GM21786 (cell line): ENCODE results near the gene GABRD.

ENCODE experiments used
- ATAC-seq: cut with Tn5 transposase; IDR thresholded peaks from one replicate; pipeline ENCODE4 v1.9.1; 2021; ENCODE audit not compliant: unreplicated experiment

GABRD gene

DNA sequence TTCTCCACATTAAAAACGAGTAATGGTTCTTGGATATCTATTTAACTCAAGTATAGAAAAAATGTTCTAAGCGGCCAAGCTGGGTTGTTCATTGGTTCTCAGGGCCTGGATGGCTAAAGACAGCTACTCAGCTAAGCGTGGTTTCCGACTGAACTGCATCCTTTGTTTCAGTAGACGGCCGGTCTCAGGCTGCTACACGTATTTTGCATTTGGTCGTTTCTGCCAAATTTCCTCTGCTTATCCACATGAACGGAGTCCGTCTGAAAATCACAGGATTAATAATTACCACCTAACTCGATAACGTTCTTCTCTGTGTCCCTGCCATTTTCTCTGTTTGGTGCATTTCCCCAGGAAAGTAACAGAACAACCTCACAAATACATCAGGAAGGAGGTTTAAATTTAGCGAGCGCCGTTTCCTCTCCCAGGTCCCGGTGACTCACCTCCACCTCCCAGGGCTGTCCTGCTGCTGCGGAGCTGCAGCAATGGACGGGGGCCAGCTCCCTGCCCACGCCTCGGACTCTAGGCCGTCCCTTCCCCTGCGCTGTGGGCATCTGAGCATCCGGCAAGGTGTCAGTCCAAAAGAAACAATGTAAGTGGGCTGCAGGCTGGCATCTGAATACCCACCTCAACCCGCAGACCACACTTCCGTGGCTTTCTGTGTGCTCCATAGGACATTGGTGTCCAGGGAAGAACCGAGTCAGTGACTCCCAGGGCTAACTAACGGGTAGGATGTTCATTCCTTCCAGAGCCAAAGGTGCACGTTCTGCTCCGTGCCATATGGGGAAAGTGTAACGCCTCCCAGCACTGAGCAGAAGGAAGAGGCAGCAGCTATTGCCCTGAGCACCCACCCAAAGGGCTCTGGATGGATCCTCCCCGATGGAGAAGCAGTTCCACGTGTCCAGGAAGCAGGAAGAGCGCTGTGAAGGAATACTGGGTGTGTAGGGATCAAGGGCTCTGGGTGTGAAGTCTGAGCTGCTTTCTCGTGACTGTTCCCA is 4.1 kb upstream of the GABRD start:
- ATAC-seq = no peak

- no peak for ATAC-seq
Observed at GRCh38 chr1:2016123-2016522, 3.0 kb upstream of the GABRD start.

DNA sequence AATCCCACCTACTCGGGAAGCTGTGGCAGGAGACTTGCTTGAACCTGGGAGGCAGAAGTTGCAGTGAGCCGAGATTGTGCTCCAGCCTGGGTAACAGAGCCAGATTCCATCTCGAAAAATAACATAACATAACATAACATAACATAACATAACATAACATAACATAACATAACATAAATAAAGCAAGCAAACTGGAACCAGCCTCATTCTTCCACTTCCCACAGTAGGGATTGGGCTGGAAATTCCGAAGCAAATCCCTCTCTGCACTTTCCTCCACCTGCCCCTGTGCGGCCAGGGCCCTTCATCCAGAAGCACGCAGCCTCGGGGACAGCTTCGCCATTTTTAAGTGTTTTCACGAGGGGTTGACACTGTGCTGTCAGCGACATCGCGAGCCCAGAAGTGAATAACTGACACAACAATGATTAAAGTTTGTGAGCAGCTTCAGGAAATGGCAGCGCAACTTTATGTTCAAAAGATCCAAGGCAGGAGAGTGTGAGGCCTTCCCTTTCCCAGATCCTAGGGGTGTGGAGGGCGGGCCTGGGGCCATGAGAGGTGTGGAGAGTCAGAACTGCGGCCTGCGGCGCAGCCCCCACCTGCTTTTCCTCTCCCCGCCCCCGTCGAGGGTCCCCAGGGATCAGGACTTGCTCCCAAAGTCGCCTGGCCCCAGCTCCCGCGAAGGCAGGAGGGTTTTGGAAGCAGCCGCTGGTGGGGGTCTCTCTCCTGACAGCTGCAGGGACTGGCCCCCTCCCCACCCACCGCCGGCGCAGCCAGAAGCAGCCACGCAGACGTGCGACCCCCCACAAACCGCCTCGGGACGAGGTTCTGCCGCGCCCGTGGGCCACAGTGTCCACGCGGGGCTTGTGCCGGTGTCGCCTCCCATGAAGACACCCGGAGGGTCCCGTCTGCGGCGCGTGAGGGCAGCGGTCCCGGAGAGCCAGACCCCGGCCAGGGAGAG is 651 bp upstream of the GABRD start:
- no peak for ATAC-seq

GRCh38 chr1:2019571-2020309 is 595 bp downstream of the GABRD start:
- no peak for ATAC-seq

GRCh38 chr1:2020310-2020655 is 1.1 kb downstream of the GABRD start:
- no peak for ATAC-seq

GRCh38 chr1:2021550-2021949 is 2.4 kb downstream of the GABRD start:
- no peak for ATAC-seq

- no peak for ATAC-seq
Observed at GRCh38 chr1:2022063-2022770, 3.1 kb downstream of the GABRD start.

DNA sequence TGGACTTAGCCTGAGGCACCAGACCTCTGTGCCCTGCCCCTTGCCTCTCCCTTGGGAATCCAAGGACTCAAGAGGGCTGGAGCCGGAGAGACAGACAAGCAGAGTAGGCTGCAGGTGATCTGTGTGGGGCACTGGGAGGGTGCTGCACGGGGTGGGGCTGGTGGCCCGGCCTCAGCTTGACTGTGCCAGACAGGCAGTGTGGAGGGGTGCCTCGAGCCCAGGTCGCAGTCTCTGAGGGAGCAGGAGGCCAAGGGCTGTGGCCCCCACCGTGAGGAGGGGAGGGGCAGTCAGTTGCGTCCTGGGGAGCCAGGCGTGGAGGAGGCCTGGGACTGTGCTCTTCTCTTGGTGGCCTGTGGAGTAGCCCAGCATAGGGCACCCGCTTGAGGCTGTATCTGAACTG is 4.0 kb downstream of the GABRD start:
- ATAC-seq = no peak

DNA sequence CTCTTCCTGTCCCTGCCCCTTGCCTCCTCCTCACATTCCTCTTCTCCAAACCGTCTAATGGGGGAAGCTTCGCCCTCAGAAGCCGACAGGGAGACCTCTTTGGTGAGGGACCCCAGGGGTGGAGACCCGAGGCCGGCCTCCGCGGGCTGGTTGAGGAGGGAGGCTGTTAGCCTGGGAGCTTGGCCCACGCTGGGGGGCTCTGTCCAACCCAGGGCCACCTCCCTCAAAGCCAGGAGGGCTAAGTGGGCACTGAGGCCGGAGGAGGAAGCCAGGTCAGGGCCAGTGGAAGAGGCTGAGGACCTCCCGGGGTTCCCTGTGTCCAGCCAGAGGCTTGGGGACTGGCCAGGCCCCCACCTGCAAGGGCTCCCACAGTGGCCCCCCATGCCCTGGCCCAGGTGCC is 5.3 kb downstream of the GABRD start:
- ATAC-seq = no peak

DNA sequence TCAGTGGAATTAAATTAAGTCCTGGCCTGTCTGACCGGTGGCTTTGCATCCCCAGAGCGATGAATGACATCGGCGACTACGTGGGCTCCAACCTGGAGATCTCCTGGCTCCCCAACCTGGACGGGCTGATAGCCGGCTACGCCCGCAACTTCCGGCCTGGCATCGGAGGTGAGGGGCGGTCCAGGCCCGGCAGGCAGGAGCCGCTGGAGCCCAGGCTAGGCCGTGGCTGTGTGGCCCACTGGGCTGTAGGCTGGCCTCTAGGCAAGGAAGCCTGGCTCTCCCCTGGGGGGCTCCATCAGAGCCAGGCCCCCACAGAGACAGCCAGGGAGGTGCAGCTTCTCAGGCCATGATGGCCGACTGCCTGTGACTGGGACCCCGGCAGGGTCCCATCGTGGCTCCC is 5.7 kb downstream of the GABRD start:
- ATAC-seq = no peak

- ATAC-seq = no peak
Observed at GRCh38 chr1:2025491-2025981, 6.4 kb downstream of the GABRD start.

DNA sequence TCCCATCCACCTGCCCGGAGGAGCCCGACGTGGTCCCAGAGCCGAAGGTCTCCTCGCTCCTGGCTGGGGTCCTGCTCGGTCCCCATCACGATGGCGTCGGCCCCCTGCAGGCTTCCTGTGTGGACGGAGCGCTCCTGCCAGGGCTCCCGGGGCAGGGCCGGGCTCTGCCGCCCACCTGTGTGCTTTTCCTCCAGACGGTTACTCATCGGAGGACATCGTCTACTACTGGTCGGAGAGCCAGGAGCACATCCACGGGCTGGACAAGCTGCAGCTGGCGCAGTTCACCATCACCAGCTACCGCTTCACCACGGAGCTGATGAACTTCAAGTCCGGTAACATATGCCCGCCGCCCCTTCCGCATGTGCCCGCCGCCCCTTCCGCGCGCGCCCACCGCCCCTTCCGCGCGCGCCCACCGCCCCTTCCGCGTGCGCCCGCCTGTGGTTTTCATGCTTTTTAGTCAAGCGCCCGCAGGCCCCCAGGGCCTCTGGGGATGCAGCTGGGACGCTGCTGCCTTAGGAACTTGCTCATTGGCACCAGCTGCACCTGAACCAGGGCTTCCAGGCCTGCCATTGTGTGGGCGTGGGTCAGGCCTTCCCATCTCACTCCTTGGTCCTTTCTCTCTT is 8.9 kb downstream of the GABRD start:
- no peak for ATAC-seq

GRCh38 chr1:2028870-2029560 is 9.9 kb downstream of the GABRD start:
- ATAC-seq = no peak

DNA sequence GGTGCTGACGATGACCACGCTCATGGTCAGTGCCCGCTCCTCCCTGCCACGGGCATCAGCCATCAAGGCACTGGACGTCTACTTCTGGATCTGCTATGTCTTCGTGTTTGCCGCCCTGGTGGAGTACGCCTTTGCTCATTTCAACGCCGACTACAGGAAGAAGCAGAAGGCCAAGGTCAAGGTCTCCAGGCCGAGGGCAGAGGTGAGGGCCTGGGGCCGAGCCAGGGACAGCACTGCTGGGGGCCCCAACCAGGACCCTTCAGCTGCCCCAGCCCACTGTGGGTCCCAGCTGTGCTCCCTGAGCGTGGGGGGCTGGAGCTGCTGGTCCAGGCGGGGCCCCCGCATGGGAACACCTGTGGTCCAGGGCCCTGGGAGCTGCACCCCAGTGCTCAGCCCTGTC is 10.4 kb downstream of the GABRD start:
- no peak for ATAC-seq

DNA sequence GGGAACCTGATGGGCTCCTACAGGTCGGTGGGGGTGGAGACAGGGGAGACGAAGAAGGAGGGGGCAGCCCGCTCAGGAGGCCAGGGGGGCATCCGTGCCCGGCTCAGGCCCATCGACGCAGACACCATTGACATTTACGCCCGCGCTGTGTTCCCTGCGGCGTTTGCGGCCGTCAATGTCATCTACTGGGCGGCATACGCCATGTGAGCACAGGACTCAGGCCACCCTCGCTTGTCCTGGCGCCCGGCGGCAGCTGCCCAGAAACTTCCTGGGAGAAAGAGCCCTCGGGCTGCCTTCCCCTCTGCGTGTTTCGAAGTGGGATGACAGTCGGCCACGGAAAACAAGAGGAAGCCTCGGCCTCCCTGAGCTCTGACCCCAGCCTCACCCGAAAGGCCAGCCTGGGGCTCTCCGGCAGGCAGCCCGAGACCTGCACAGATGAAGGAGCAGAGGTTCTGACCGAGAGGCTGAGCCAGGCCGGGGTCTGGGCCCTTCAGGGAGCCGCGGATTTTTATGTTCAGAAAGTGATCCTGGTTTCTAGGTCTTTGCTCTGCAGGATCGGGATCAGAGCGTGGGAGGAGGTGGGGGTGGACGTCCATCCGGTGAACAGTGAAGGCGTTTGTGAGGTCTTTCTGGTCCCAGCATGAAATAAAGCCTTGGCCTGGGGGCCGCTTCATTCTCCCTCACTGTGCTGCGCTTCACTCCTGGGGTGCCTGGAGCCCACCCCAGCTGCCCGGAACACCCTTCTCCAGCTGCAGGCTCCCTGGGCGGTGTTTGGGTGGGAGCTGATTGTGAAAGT is 11.1 kb downstream of the GABRD start:
- no peak for ATAC-seq

DNA sequence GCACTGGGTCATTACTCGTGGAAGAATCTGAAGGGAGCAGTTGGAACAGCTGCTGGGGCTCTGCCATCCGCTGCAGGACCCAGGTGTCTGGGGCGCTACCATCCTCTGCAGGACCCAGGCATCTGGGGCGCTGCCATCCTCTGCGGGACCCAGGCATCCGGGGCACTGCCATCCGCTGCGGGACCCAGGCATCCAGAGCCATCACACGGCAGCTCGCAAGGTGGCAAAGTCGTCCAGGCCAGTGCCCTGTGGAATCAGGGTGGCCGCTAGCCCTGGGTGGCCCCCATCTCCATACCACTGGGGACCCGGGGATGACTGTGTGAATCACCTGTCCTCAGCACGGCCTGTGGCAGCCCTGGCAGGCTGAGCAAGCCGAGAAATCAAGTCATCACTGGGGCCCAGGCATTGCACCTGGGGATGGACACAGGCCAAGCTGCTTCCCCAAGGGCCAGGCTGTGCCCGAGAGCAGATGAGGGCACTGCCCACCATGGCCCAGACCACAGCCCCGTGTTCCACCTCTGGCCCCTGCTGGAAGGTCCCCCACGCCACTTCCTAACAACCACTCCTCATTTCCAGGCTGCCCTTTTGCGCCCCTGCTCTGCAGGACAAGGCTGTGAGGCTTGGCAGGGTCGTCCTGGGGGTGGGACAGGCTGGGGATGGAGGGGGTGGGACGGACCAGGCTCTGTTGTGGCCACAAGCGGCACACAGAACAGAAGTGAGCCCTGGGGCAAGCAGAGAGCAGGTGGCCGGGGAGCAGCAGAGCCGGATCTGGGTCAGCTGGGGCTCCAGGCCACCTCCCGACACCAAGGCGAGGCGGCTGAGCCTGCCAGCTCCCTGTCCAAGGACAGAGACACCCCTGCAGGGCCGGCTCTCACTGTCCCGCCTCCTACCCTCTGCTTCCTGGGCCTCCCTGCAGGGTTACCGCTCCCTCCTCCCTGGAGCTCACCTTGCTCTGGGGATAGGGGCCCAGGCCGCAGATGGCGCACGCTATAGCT is 12.7 kb downstream of the GABRD start:
- no peak for ATAC-seq

DNA sequence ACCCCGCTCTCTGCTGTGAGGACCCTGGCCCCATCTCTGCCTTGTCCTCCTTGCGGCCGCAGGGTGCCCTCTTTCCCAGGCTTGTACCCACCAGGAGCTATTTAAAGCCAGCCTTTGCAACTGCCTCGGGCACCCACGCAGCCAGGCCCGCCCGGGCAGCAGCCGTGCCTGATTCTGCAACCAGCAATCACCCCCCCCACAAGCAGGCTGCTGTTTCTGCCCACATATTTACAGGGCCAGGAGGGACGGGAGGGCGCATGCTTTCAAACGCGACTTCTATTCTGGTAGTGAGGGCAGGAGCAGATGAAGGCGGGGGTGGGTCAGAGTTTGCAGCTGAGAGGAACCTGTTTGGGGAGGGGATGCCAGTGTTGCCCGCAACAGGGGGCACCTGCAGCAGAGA is 13.6 kb downstream of the GABRD start:
- ATAC-seq = no peak
